ENCODE measurements around the gene WASHC2A. TPM values are rescaled to one million over a fixed set of nuclear protein-coding genes. Genes with fewer than 3 reads are reported as not detected.
"Not testable (repeated sequence)": the region's sequence is repeated elsewhere in the genome, so short reads cannot be mapped to it uniquely, and the experiment has no call there.

WASHC2A gene
- total and polyA plus RNA-seq, 2 of the 4 experiments (the other 2 are of a cell fraction), result 22.6 to 29.4 TPM

- H3K27ac ChIP-seq (ENCODE audit: insufficient read depth, low read length); H2BK15ac ChIP-seq (ENCODE audit: low read depth, low read length); intact Hi-C loops (cut with micrococcal nuclease); H2BK120ac ChIP-seq (ENCODE audit: low read depth, low read length); H2AK9ac ChIP-seq (replicated peaks; ENCODE audit: low read depth, low read length, poor library complexity); H3K56ac ChIP-seq (ENCODE audit: extremely low read depth, insufficient read depth, low read length); H3K36me3 ChIP-seq (ENCODE audit: control insufficient read depth, insufficient read depth, low read length); dilution Hi-C loops (cut with HindIII; ENCODE audit: low sequenced_read_pairs, unreplicated experiment); H3K4me1 ChIP-seq (ENCODE audit: control insufficient read depth, insufficient read depth, low read length); H4K20me1 ChIP-seq (ENCODE audit: insufficient read depth, low read length); POLR2A ChIA-PET (ENCODE audit: unreplicated experiment); CTCF ChIA-PET; H3K4ac ChIP-seq (ENCODE audit: low read depth, low read length); H3K18ac ChIP-seq (ENCODE audit: low read depth, low read length); H2BK20ac ChIP-seq (ENCODE audit: low read depth, low read length); H3K23ac ChIP-seq (ENCODE audit: low read depth, low read length); H2AFZ ChIP-seq (replicated peaks; ENCODE audit: low read length, poor library complexity); H3K27me3 ChIP-seq (ENCODE audit: control insufficient read depth, insufficient read depth, low read length); H3K4me3 ChIP-seq (ENCODE audit: insufficient read depth, low read depth, low read length); H4K5ac ChIP-seq (ENCODE audit: low read depth, low read length); H3K9ac ChIP-seq (ENCODE audit: low read depth, low read length); H4K91ac ChIP-seq (ENCODE audit: insufficient read depth, low read depth, low read length); H3K79me1 ChIP-seq (ENCODE audit: low read depth in 1 of 2, low read length in 2 of 2); H3K4me2 ChIP-seq (ENCODE audit: low read depth, low read length); H2BK5ac ChIP-seq (ENCODE audit: low read depth, low read length, poor library complexity, severe bottlenecking); in situ Hi-C loops (cut with MboI; ENCODE audit: low sequenced_read_pairs); H3K9me3 ChIP-seq (ENCODE audit: control insufficient read depth, insufficient read depth, low read length); BruUV-seq (replicated peaks); H3K9me1 ChIP-seq (ENCODE audit: insufficient read depth, low read length); H3K14ac ChIP-seq (replicated peaks; ENCODE audit: low read depth, low read length); H4K8ac ChIP-seq (ENCODE audit: low read depth in 2 of 2, low read length in 2 of 2); H2AK5ac ChIP-seq (ENCODE audit: low read depth, low read length): not testable (repeated sequence)
- ATAC-seq (ENCODE audit: low read depth) (peak; percentile 94), DNase-seq (peak; percentile 87)
- peak; percentile 33; the same call in 1 of the 2 replicates for TF ChIP-seq FOS (IDR thresholded peaks at IDR 0.05; ENCODE audit: low read depth, low read length)
- TF ChIP-seq, protein P1, sequence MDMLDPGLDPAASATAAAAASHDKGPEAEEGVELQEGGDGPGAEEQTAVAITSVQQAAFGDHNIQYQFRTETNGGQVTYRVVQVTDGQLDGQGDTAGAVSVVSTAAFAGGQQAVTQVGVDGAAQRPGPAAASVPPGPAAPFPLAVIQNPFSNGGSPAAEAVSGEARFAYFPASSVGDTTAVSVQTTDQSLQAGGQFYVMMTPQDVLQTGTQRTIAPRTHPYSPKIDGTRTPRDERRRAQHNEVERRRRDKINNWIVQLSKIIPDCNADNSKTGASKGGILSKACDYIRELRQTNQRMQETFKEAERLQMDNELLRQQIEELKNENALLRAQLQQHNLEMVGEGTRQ (IDR thresholded peaks at IDR 0.05; ENCODE audit: low read depth, low read length), result peak; percentile 58
- no CpG with 5 or more reads among the region's 1 CpG for WGBS, 2 experiments (ENCODE audit: extremely low coverage in 2 of 2, insufficient read length in 1 of 2)
These were observed 101.8 kb downstream of the WASHC2A start for GRCh38 chr10:50169506-50169905.

DNA sequence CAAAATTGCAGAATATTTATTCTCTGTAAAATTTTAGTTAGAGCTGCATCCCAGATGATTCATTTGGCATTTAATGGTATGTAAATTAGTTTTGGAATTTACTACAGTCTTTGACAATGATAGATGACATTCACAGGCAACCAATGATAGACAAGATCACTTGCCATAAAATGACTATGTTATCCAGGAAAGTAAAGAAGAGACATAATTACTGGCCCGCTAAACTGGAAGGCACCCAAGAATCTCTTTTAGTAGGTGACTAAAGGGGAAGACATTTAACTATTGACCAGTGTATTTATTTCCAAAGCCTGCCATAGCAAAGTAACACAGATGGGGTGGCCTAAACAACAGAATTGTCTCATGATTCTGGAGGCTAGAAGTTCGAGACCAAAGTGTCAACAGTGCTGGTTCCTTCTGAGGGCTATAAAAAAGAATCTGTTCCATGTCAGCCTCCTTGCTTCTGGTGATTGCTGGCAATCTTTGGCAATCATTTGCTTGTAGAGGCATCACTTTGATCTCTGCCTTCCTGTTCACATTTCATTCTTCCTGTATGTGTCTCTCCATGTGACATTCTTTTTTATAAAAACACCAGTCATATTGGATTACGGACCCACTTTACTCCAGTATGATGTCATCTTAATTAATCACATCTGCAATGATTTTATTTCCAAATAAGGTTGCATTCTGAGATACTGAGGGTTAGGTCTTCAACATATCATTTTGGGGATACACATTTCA lies 107.2 kb downstream of the WASHC2A start:
- H3K4me3 ChIP-seq (ENCODE audit: insufficient read depth, low read depth, low read length); H2BK15ac ChIP-seq (ENCODE audit: low read depth, low read length); H3K27me3 ChIP-seq (ENCODE audit: control insufficient read depth, insufficient read depth, low read length); H3K9me3 ChIP-seq (ENCODE audit: control insufficient read depth, insufficient read depth, low read length); H3K9me1 ChIP-seq (ENCODE audit: insufficient read depth, low read length); CTCF ChIA-PET; H3K79me1 ChIP-seq (ENCODE audit: low read depth in 1 of 2, low read length in 2 of 2); BruUV-seq (replicated peaks); H3K23ac ChIP-seq (ENCODE audit: low read depth, low read length); H3K14ac ChIP-seq (replicated peaks; ENCODE audit: low read depth, low read length); H3K27ac ChIP-seq (ENCODE audit: insufficient read depth, low read length); H2AK5ac ChIP-seq (ENCODE audit: low read depth, low read length); H2AK9ac ChIP-seq (replicated peaks; ENCODE audit: low read depth, low read length, poor library complexity); H2BK120ac ChIP-seq (ENCODE audit: low read depth, low read length); H2BK20ac ChIP-seq (ENCODE audit: low read depth, low read length); in situ Hi-C loops (cut with MboI; ENCODE audit: low sequenced_read_pairs); dilution Hi-C loops (cut with HindIII; ENCODE audit: low sequenced_read_pairs, unreplicated experiment); POLR2A ChIA-PET (ENCODE audit: unreplicated experiment); H4K8ac ChIP-seq (ENCODE audit: low read depth in 2 of 2, low read length in 2 of 2); H2AFZ ChIP-seq (replicated peaks; ENCODE audit: low read length, poor library complexity); H3K4me1 ChIP-seq (ENCODE audit: control insufficient read depth, insufficient read depth, low read length); H3K36me3 ChIP-seq (ENCODE audit: control insufficient read depth, insufficient read depth, low read length); H3K56ac ChIP-seq (ENCODE audit: extremely low read depth, insufficient read depth, low read length); H4K20me1 ChIP-seq (ENCODE audit: insufficient read depth, low read length); H3K18ac ChIP-seq (ENCODE audit: low read depth, low read length); H3K4me2 ChIP-seq (ENCODE audit: low read depth, low read length); H3K4ac ChIP-seq (ENCODE audit: low read depth, low read length); H4K91ac ChIP-seq (ENCODE audit: insufficient read depth, low read depth, low read length); H2BK5ac ChIP-seq (ENCODE audit: low read depth, low read length, poor library complexity, severe bottlenecking); H3K9ac ChIP-seq (ENCODE audit: low read depth, low read length); H4K5ac ChIP-seq (ENCODE audit: low read depth, low read length): not testable (repeated sequence)
- intact Hi-C loops (cut with micrococcal nuclease), result loop anchor here (10.0 kb wide), 1 partner anchor 590 kb away; no protein-coding TSS in a partner anchor
- ATAC-seq (ENCODE audit: low read depth) (peak; percentile 89), DNase-seq (peak; percentile 83)
- no CpG with 5 or more reads among the region's 3 CpGs for WGBS, 2 experiments (ENCODE audit: extremely low coverage in 2 of 2, insufficient read length in 1 of 2)
